Ureter (tissue), 1 donor: ENCODE measurements around the gene AQP12A. TPM values are rescaled to one million over a fixed set of nuclear protein-coding genes. Genes with fewer than 3 reads are reported as not detected.

Experiments
- DNase-seq: peaks from one replicate; pipeline ENCODE4 v3.0.0-alpha.2; 2020; ENCODE audit warnings: low spot score
- total RNA-seq: library from RNA; stranded (reverse); gene quantifications from one replicate; pipeline ENCODE4 v1.2.4, GENCODE V29; 2023
- donor health status: DM: yes; HTN: yes; CAD: no.

The AQP12A gene
- total RNA-seq, 1 donor from 2014 or later: not detected

GRCh38 chr2:240741091-240741490 is 49.4 kb downstream of the AQP12A start:
- no peak for DNase-seq

- DNase-seq: no peak
Measured at GRCh38 chr2:240742602-240743095, 51.0 kb downstream of the AQP12A start.

- DNase-seq: no peak
Measured at GRCh38 chr2:240745456-240745855, 53.8 kb downstream of the AQP12A start.

- no peak for DNase-seq
Measured at GRCh38 chr2:240745962-240746361, 54.3 kb downstream of the AQP12A start.

GRCh38 chr2:240746671-240747070 is 55.0 kb downstream of the AQP12A start:
- DNase-seq: no peak

GRCh38 chr2:240747256-240747655 is 55.6 kb downstream of the AQP12A start:
- no peak for DNase-seq

Other genes with a start within 250 kb of the AQP12A start
- gene ANKMY1, start 133.9 kb upstream of the AQP12A start, total RNA-seq: 52.8 TPM
- gene DUSP28, start 131.5 kb upstream of the AQP12A start, total RNA-seq: 6.2 TPM
- gene RNPEPL1, start 123.4 kb upstream of the AQP12A start, total RNA-seq: 57.3 TPM
- gene CAPN10, start 105.1 kb upstream of the AQP12A start, total RNA-seq: 34.4 TPM
- gene GPR35, start 66.4 kb upstream of the AQP12A start, total RNA-seq: 1.6 TPM
- not detected for gene AQP12B, start 9.0 kb upstream of the AQP12A start, total RNA-seq
- 1.2 TPM for gene KIF1A, start 128.4 kb downstream of the AQP12A start, total RNA-seq
- gene AGXT, start 177.0 kb downstream of the AQP12A start, total RNA-seq: 0.31 TPM
- gene MAB21L4, start 204.3 kb downstream of the AQP12A start, total RNA-seq: 2.5 TPM
- gene CROCC2, start 214.5 kb downstream of the AQP12A start, total RNA-seq: 0.23 TPM